ENCODE measurements around the gene ACSF3.

Gene ACSF3

GRCh38 chr16:89096042-89096717, 2.5 kb downstream of the ACSF3 start:
- Histone ChIP-seq H3K36me3 (ENCODE audit: control insufficient read depth, insufficient read depth, low read length) (peaks cover 7% of the 10 kb centered on the region), H3K27me3 (replicated peaks; ENCODE audit: control insufficient read depth, insufficient read depth, low read length) (no peaks in the 10 kb centered on the region), H3K4me3 (replicated peaks; ENCODE audit: low read depth, low read length) (peak overlapping the region; percentile 31; the same call in 1 of the 2 replicates)
- DNase-seq (ENCODE audit: extremely low read depth, insufficient read length): no peak
- TF ChIP-seq CTCF (IDR thresholded peaks at IDR 0.05; ENCODE audit: insufficient read depth, low read length, poor library complexity, severe bottlenecking): no peak

GRCh38 chr16:89096768-89097391, 3.2 kb downstream of the ACSF3 start:
- H3K4me3 ChIP-seq (replicated peaks; ENCODE audit: low read depth, low read length): no peak overlapping the region
- H3K36me3 ChIP-seq (ENCODE audit: control insufficient read depth, insufficient read depth, low read length): peaks cover 12% of the 10 kb centered on the region
- no peaks in the 10 kb centered on the region for H3K27me3 ChIP-seq (replicated peaks; ENCODE audit: control insufficient read depth, insufficient read depth, low read length)
- no peak for TF ChIP-seq CTCF (IDR thresholded peaks at IDR 0.05; ENCODE audit: insufficient read depth, low read length, poor library complexity, severe bottlenecking)
- no peak for DNase-seq (ENCODE audit: extremely low read depth, insufficient read length)

GRCh38 chr16:89097392-89097772, 3.7 kb downstream of the ACSF3 start:
- TF ChIP-seq CTCF (IDR thresholded peaks at IDR 0.05; ENCODE audit: insufficient read depth, low read length, poor library complexity, severe bottlenecking): no peak
- no peak overlapping the region for H3K4me3 ChIP-seq (replicated peaks; ENCODE audit: low read depth, low read length)

GRCh38 chr16:89098767-89099430, 5.2 kb downstream of the ACSF3 start:
- DNase-seq (ENCODE audit: extremely low read depth, insufficient read length): no peak
- TF ChIP-seq CTCF (IDR thresholded peaks at IDR 0.05; ENCODE audit: insufficient read depth, low read length, poor library complexity, severe bottlenecking): no peak
- no peaks in the 10 kb centered on the region for H3K27me3 ChIP-seq (replicated peaks; ENCODE audit: control insufficient read depth, insufficient read depth, low read length)
- no peak overlapping the region for H3K4me3 ChIP-seq (replicated peaks; ENCODE audit: low read depth, low read length)
- H3K36me3 ChIP-seq (ENCODE audit: control insufficient read depth, insufficient read depth, low read length): peaks cover 28% of the 10 kb centered on the region

More at GRCh38 chr16:89097392-89097772, 3.7 kb downstream of the ACSF3 start:
- no peak for DNase-seq (ENCODE audit: extremely low read depth, insufficient read length)
- H3K27me3 ChIP-seq (replicated peaks; ENCODE audit: control insufficient read depth, insufficient read depth, low read length): no peaks in the 10 kb centered on the region
- peaks cover 17% of the 10 kb centered on the region for H3K36me3 ChIP-seq (ENCODE audit: control insufficient read depth, insufficient read depth, low read length)

GRCh38 chr16:89099905-89100304, 6.3 kb downstream of the ACSF3 start:
- Histone ChIP-seq H3K36me3 (ENCODE audit: control insufficient read depth, insufficient read depth, low read length) (peaks cover 30% of the 10 kb centered on the region), H3K27me3 (replicated peaks; ENCODE audit: control insufficient read depth, insufficient read depth, low read length) (no peaks in the 10 kb centered on the region), H3K4me3 (replicated peaks; ENCODE audit: low read depth, low read length) (no peak overlapping the region)
- no peak for TF ChIP-seq CTCF (IDR thresholded peaks at IDR 0.05; ENCODE audit: insufficient read depth, low read length, poor library complexity, severe bottlenecking)
- no peak for DNase-seq (ENCODE audit: extremely low read depth, insufficient read length)
